HUDEP-2 (cell line): Measurements from ENCODE around the gene LARGE2.

Experiments used
- DNase-seq, 76 experiments: peaks; one replicate each; lab custom pipeline; 2025; ENCODE audit not compliant: unreplicated experiment in 76 of 76; lab: John Stamatoyannopoulos, UW

Gene LARGE2

GRCh38 chr11:45927684-45928413 is 5.4 kb downstream of the LARGE2 start:
- no peak for DNase-seq

GRCh38 chr11:45928535-45929215 is 6.2 kb downstream of the LARGE2 start:
- DNase-seq = no peak

GRCh38 chr11:45929486-45930030 is 7.1 kb downstream of the LARGE2 start:
- DNase-seq = peak in 3 of 76 experiments; percentile 38 to 49 (median 42)

- peak in 40 of 76 experiments; percentile 2 to 67 (median 28) for DNase-seq
Observed at GRCh38 chr11:45930031-45930794, 7.8 kb downstream of the LARGE2 start.

- DNase-seq = no peak
Observed at GRCh38 chr11:45930951-45931570, 8.6 kb downstream of the LARGE2 start.

GRCh38 chr11:45931739-45932138 is 9.3 kb downstream of the LARGE2 start:
- no peak for DNase-seq

- DNase-seq = no peak
Observed at GRCh38 chr11:45932217-45932616, 9.8 kb downstream of the LARGE2 start.

- no peak for DNase-seq
Observed at GRCh38 chr11:45933131-45933831, 10.8 kb downstream of the LARGE2 start.

GRCh38 chr11:45933846-45934579 is 11.6 kb downstream of the LARGE2 start:
- DNase-seq = no peak

- DNase-seq = no peak
Observed at GRCh38 chr11:45934580-45935318, 12.3 kb downstream of the LARGE2 start.

GRCh38 chr11:45935349-45936064 is 13.1 kb downstream of the LARGE2 start:
- no peak for DNase-seq

GRCh38 chr11:45936511-45937054 is 14.1 kb downstream of the LARGE2 start:
- no peak for DNase-seq

GRCh38 chr11:45937916-45938315 is 15.5 kb downstream of the LARGE2 start:
- DNase-seq = no peak

GRCh38 chr11:45939836-45940235 is 17.4 kb downstream of the LARGE2 start:
- no peak for DNase-seq

- no peak for DNase-seq
Observed at GRCh38 chr11:45941285-45941684, 18.8 kb downstream of the LARGE2 start.

- no peak for DNase-seq
Observed at GRCh38 chr11:45942381-45942780, 19.9 kb downstream of the LARGE2 start.

- peak in 1 of 76 experiments; percentile 2 for DNase-seq
Observed at GRCh38 chr11:45945397-45945999, 23.0 kb downstream of the LARGE2 start.
